Stomach (tissue), 9 donors: Measurements from ENCODE around the gene NTNG1. TPM values are rescaled to one million over a fixed set of nuclear protein-coding genes. Genes with fewer than 3 reads are reported as not detected.

Experiments used
- DNase-seq, 2 donors: peaks; one replicate each; pipeline versions ENCODE4 v3.0.0 to v3.0.0-alpha.2; 2013 to 2019
- H3K27ac ChIP-seq, 5 donors: fragments of 200-600 bp in 4 of 5; sonication (generic) in 4 of 5; one replicate each; pipeline ENCODE4 v1.5.1; 2013 to 2019; ENCODE audit warnings: mild to moderate bottlenecking in 1 of 5, moderate library complexity in 1 of 5
- H3K27me3 ChIP-seq, 3 donors: fragments of 200-600 bp; sonication (generic); one replicate each; pipeline ENCODE4 v1.5.1; 2017 to 2019; ENCODE audit warnings: mixed run types in 1 of 3
- H3K36me3 ChIP-seq, 4 donors: fragments of 200-600 bp; sonication (generic); 1 replicate in 3 of 4; 2 replicates in 1 of 4; pipeline ENCODE4 v1.5.1; 2016 to 2019
- H3K4me1 ChIP-seq, 4 donors: fragments of 200-600 bp; sonication (generic); one replicate each; pipeline ENCODE4 v1.5.1; 2016 to 2019
- H3K4me3 ChIP-seq, 4 donors: fragments of 200-600 bp; sonication (generic) in 3 of 4; one replicate each; pipeline ENCODE4 v1.5.1; 2016 to 2019; ENCODE audit warnings: mild to moderate bottlenecking in 1 of 4
- H3K9me3 ChIP-seq, 4 donors: fragments of 200-600 bp; sonication (generic); one replicate each; pipeline ENCODE4 v1.5.1; 2016 to 2019
- CTCF ChIP-seq, 7 experiments: fragments of 450-650 bp in 4 of 7; fragments of 200-600 bp in 3 of 7; sonication (generic) in 3 of 7; IDR thresholded peaks; one replicate each; pipeline ENCODE4 v1.5.1; 2016 to 2019; ENCODE audit warnings: antibody characterized with exemption in 7 of 7, control low read depth in 2 of 7, mild to moderate bottlenecking in 1 of 7
- EP300 ChIP-seq: sonication (generic); formaldehyde crosslinking; IDR thresholded peaks from one replicate; pipeline ENCODE4 v1.6.1; 2017; ENCODE audit warnings: antibody characterized with exemption
- POLR2A ChIP-seq, 4 donors: fragments of 450-650 bp; IDR thresholded peaks; one replicate each; pipeline ENCODE4 v1.6.1; 2016; ENCODE audit warnings: antibody characterized with exemption in 4 of 4, control low read depth in 2 of 4, mild to moderate bottlenecking in 1 of 4, moderate library complexity in 1 of 4
- POLR2AphosphoS5 ChIP-seq, 3 donors: sonication (generic); formaldehyde crosslinking; IDR thresholded peaks; one replicate each; pipeline ENCODE4 v1.6.1; 2016; ENCODE audit warnings: antibody characterized with exemption in 3 of 3
- whole genome bisulfite sequencing, 5 donors: extraction: QIAGEN DNeasy Blood & Tissue Kit in 3 of 5; methylation state at CpG; one replicate each; pipeline versions ENCODE4 v1.1.5 to v1.1.7; 2013 to 2018; 5-methylcytosine and 5-hydroxymethylcytosine counted together
- intact Hi-C: fragments of 100-400 bp; cut with DNase I; formaldehyde crosslinking; loops from one replicate; pipeline ENCODE4 v1.15.1; 2023; ENCODE audit warnings: low total_unique reads
- polyA plus RNA-seq, 3 donors: library from polyadenylated mRNA; stranded (reverse); fragments of 200-250 nt; gene quantifications; one replicate each; pipeline ENCODE4 v1.2.3, GENCODE V29; 2013
- total RNA-seq, 5 donors: library from RNA; depleted of rRNA; stranded (reverse); fragments of >200 nt; gene quantifications; one replicate each; pipeline versions ENCODE4 v1.1.0 to v1.2.3, GENCODE V29; 2014 to 2016
- donor health status: healthy with polysubstance abuse.
- donor health status: Bipolar disorder and iron deficiency.
- donor health status: healthy.

Gene NTNG1
- total and polyA plus RNA-seq, 8 donors, result 0.23 to 2.0 (median 0.58) TPM; not detected in 3

GRCh38 chr1:107339775-107340174 is 198.9 kb downstream of the NTNG1 start:
- TF ChIP-seq POLR2A (IDR thresholded peaks at IDR 0.05) (no peak), EP300 (no peak)
- Histone ChIP-seq H3K4me1 (no peaks in the 10 kb centered on the region), H3K27me3 (no peaks in the 10 kb centered on the region), H3K36me3 (no peaks in the 10 kb centered on the region), H3K4me3 (no peak overlapping the region), H3K9me3 (no peaks in the 10 kb centered on the region), H3K27ac (no peak overlapping the region)
- WGBS, 5 donors, result 75 to 85% (median 80%) methylated on average over 3 of the region's 3 CpGs
- DNase-seq, result no peak
- intact Hi-C loops, result no loop called here

GRCh38 chr1:107342316-107342715 is 201.5 kb downstream of the NTNG1 start:
- TF ChIP-seq POLR2AphosphoS5 (IDR thresholded peaks at IDR 0.05) (no peak), POLR2A (IDR thresholded peaks at IDR 0.05) (no peak), EP300 (no peak), CTCF (IDR thresholded peaks at IDR 0.05) (no peak)
- no peaks in the 10 kb centered on the region for H3K4me1 ChIP-seq
- no peak overlapping the region for H3K4me3 ChIP-seq
- H3K27ac ChIP-seq, result no peak overlapping the region
- no peaks in the 10 kb centered on the region for H3K27me3 ChIP-seq
- H3K9me3 ChIP-seq, result no peaks in the 10 kb centered on the region
- DNase-seq, result no peak
- no peaks in the 10 kb centered on the region for H3K36me3 ChIP-seq
- intact Hi-C loops, result no loop called here

GRCh38 chr1:107342768-107343167 is 201.9 kb downstream of the NTNG1 start:
- no peak for TF ChIP-seq EP300
- no peak for TF ChIP-seq CTCF (IDR thresholded peaks at IDR 0.05)
- no peak for TF ChIP-seq POLR2A (IDR thresholded peaks at IDR 0.05)
- TF ChIP-seq POLR2AphosphoS5 (IDR thresholded peaks at IDR 0.05), result no peak
- intact Hi-C loops, result no loop called here
- WGBS, 5 donors, result 64 to 96% (median 92%) methylated on average over 2 of the region's 2 CpGs

GRCh38 chr1:107343601-107344000 is 202.8 kb downstream of the NTNG1 start:
- H3K27ac ChIP-seq, result no peak overlapping the region
- no peak overlapping the region for H3K4me3 ChIP-seq
- no peaks in the 10 kb centered on the region for H3K27me3 ChIP-seq
- no peak for TF ChIP-seq POLR2AphosphoS5 (IDR thresholded peaks at IDR 0.05)
- TF ChIP-seq POLR2A (IDR thresholded peaks at IDR 0.05), result no peak
- TF ChIP-seq EP300, result no peak
- TF ChIP-seq CTCF (IDR thresholded peaks at IDR 0.05), result no peak
- no peak for DNase-seq
- H3K9me3 ChIP-seq, result no peaks in the 10 kb centered on the region
- H3K36me3 ChIP-seq, result no peaks in the 10 kb centered on the region
- intact Hi-C loops, result no loop called here
- H3K4me1 ChIP-seq, result no peaks in the 10 kb centered on the region
- WGBS, 5 donors, result 85 to 93% (median 87%) methylated on average over 5 of the region's 5 CpGs

More at GRCh38 chr1:107342768-107343167, 201.9 kb downstream of the NTNG1 start:
- Histone ChIP-seq H3K36me3 (no peaks in the 10 kb centered on the region), H3K27me3 (no peaks in the 10 kb centered on the region), H3K4me1 (no peaks in the 10 kb centered on the region), H3K4me3 (no peak overlapping the region), H3K9me3 (no peaks in the 10 kb centered on the region), H3K27ac (no peak overlapping the region)
- DNase-seq, result no peak

- DNase-seq, result no peak
- H3K4me1 ChIP-seq, result no peaks in the 10 kb centered on the region
- H3K4me3 ChIP-seq, result no peak overlapping the region
- 18 to 55% (median 33%) methylated on average over 1 of the region's 1 CpG for WGBS, 5 donors
- TF ChIP-seq POLR2A (IDR thresholded peaks at IDR 0.05) (no peak), EP300 (no peak), CTCF (IDR thresholded peaks at IDR 0.05) (no peak), POLR2AphosphoS5 (IDR thresholded peaks at IDR 0.05) (no peak)
- no peaks in the 10 kb centered on the region for H3K27me3 ChIP-seq
- intact Hi-C loops, result no loop called here
- no peaks in the 10 kb centered on the region for H3K9me3 ChIP-seq
- H3K36me3 ChIP-seq, result no peaks in the 10 kb centered on the region
- no peak overlapping the region for H3K27ac ChIP-seq
These were observed 203.5 kb downstream of the NTNG1 start for GRCh38 chr1:107344268-107344760.
